ENCODE measurements around the gene FANCE.

Gene FANCE

GRCh38 chr6:35485402-35485877, 33.3 kb downstream of the FANCE start:
- DNase-seq (ENCODE audit: low spot score), result no peak

GRCh38 chr6:35486005-35486925, 34.1 kb downstream of the FANCE start:
- DNase-seq (ENCODE audit: low spot score), result no peak

DNA sequence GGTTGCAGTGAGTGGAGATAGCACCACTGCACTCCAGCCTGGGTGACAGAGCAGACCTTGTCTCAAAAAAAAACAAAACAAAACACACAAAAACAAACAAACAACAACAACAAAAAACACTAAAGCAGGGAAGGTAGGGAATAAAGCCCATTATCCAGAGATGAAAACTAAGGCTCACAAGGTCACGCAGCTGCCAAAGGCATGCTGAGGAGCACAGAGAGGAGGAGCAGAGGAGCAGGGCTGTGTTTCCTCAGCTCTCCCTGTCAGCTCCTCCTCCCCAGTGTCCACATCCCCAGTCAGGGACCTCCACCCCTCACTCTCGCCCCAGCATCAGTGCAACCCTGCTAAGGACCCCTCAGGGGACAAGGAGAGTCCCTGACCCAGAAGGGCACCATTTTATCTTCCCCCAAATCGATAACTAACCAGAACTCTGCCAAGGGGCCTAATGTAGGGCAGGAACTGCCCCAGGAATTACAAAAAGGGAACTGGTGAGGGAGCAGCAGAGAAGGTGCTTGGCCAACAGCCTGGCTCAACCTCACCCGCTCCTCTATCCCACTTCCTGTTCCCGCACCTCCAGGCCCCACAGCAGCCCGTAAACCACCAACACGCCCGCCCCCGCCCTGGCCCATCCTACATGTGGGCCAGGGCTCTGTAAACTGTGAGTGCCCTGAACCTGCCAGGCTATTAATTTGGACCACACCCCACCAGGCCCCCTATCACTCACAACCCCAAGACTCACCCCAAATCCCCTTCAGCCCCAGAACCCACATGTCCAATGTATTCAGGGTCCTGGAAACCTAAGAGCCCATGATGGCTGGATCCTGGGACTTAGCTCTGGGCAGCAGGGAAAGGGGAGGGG, 35.7 kb downstream of the FANCE start:
- no peak for DNase-seq (ENCODE audit: low spot score)

- DNase-seq (ENCODE audit: low spot score), result no peak
These were observed 36.4 kb downstream of the FANCE start for GRCh38 chr6:35488517-35488862.

GRCh38 chr6:35489066-35489465, 36.9 kb downstream of the FANCE start:
- no peak for DNase-seq (ENCODE audit: low spot score)

- no peak for DNase-seq (ENCODE audit: low spot score)
These were observed 38.1 kb downstream of the FANCE start for GRCh38 chr6:35489995-35490791.

DNA sequence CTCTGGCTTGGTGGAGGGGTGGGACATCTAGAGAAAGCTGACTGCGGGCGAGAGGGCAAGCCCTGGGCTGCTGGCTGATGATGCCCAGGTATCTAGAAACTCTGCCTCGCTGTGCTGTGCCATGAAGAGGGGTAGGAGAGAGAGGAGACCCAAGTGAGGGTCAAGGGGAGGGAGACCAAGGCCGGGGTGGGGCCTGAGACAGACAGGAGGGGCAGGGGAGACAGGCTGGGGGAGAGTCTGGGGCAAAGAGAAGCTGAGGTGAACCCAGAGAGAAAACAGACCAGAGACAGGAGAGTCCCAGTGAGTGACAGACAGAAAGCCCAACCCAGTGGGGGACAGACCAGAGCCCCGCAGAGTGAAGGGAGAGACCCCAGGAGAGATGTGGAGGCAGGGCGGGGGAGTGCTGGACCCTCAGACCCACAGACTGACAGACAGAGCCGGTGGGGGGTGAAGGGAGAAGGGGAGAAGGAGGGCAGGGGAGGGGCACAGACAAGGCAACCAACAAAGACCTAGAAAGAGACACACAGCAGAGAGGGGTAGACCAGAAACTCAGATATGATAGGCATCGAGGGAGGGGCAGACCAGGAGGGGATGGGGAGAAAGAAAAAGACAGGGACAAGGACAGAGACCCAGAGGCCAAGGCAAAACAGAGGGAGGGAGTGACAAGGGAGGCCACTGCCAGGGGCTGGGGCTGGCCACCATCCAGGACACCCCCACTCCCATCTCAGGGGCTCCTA, 38.9 kb downstream of the FANCE start:
- no peak for DNase-seq (ENCODE audit: low spot score)

- no peak for DNase-seq (ENCODE audit: low spot score)
These were observed 39.6 kb downstream of the FANCE start for GRCh38 chr6:35491558-35492257.

DNA sequence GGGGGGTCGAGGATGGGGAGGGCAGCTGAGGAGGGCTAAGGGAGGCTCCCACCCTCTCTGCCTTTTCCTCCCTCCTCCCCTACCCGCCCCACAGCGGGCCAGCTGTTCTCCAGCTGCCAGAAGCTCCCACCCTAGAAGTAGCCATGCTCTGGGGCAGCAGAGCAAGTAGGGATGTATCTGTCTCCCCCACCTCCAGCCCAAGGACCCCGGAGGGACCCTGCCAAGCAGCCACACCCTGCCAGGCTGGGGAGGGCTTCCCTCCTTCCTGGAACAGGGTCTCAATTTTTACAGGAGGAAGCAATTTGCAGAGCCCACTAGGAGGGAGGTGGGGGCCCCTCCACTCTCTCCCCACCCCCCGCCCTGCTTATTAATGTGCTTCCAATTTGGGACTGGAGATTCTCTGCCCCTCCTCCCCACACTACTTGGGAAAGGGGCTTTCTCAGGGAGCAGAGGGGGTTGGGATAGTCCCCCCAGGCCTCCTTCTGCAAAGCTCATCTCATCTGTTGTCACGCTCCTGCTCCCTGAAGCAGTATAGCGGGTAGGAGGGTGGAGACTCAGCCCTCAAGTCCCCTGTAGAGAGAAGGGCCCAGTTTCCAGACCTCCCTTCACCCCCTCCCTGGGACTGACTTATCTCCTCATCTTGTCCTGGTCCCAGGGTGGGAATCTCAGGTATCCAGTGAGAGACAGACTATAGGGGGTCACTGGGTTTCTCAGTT, 40.3 kb downstream of the FANCE start:
- no peak for DNase-seq (ENCODE audit: low spot score)

DNA sequence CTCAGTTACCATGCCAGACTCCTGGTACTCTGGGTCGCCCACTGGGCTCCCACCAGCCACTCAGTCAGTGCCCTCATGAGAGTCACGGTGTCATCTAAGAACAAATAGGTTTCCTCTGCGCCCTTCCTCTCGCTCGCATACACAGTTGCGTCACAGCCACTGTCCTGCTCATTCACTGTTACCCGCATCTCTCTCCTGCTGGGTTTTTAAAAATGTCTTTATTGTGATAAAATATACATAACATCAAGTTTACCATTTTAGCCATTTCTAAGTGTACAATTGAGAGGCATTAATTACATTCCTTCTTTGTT, 40.8 kb downstream of the FANCE start:
- DNase-seq (ENCODE audit: low spot score), result no peak

DNA sequence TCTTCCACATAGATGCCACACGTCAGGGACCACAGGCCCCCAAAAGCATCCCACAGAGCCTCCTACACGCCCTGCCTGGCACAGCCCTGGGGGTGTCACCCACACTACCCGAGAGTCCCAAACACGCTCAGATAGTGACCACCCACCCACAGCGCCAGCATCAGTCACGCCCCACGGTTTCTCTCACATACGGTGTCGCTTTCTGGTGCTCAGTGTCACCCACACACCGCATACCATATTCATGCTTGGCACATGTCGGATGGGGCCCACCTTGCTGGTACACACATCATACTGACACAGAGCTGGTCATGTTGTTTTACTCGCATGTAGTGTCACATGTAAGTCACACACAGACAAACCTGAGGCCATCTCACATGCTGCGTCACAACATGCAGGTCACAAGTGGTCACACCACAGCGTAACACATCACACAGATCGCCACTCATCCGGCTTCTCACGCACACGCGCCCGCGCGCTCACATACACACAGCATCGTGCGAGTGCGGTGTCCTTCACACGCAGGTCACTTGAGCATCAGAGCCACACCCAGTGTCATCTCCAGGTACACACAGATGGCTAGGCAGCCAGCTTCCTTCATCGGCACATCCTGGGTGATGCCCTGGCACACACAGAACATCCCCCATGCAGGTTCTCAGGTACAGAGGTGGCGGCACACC, 41.3 kb downstream of the FANCE start:
- no peak for DNase-seq (ENCODE audit: low spot score)

- no peak for DNase-seq (ENCODE audit: low spot score)
These were observed 42.0 kb downstream of the FANCE start for GRCh38 chr6:35494161-35494563.

- no peak for DNase-seq (ENCODE audit: low spot score)
These were observed 43.3 kb downstream of the FANCE start for GRCh38 chr6:35495258-35496035.

DNA sequence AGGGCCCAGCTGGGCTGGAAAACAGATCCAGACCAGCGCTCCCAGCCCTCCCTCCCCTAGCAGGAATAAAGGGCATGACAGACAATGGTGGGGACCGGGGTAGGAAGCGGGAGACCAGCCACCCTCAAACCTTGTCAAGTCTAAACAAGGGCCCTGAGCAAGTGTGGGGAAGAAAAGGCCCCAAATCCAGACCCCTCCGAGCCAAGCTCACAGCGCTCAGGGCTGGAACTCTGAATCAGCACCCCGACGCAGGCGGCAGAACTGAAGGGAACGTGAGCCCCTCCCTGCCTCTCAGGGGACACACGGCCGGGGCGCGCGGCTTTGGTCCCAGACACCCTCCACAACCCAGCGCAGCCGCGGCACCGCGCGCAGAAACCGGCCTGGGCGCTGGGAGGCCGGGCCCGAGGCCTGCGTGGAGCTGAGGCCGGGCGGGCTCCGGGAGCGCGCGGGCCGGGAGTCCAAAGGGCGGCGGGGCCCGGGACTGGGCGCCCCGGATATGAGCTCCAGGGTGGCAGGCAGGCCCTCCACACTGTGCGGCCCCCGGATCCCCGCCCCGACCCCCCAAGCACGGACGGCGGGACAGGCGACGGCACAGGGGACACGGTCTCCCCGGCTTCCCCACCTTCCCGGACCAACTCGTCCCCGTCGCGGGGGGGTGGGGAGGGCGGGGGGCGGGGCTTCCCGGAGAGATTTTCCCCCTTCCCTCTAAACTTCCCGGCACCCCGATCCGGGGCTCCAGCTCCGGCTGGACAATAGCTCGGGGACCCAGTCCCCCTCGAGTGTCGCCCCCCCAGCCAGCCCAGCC, 44.1 kb downstream of the FANCE start:
- no peak for DNase-seq (ENCODE audit: low spot score)

DNA sequence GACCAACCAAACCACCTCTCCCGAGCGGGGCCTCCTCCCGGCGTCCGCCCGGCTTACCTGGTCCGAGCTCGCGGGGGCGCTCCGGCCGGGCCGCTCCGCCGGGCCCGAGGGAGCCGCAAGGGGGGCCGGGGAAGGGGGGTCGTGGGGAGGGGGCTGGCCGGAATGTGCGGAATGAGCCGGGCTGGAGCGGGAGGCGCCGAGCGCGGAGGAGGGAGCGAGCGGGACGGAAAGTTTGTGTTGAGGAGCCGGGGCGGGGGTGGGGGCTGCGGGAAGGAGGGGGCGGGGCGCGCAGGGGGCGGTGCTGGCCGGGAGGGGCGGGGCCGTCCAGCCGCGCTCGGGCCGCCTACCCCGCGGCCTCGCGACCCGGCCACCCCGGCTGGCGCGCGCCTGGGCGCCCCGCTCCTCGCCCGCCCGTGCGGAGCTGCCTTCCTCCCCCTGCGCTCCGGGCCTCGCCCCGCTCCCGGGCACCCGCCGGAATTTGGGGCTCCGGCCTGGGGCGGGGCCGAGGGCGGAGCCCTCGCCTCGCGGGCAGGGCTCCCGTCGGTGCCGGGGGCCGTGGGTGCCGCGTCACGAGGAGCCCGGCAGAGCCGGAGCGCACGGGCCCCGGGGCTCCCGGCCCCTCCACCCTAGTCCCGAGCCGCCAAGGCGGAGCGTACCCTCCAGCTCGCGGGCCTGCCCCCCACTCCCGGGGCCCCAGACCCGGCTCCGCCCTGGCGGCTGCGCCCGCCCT, 44.9 kb downstream of the FANCE start, which contains the start of gene TEAD3:
Gene TEAD3, minus strand, starts transcription at position 239 of the 730 bp plus-strand sequence.
- no peak for DNase-seq (ENCODE audit: low spot score)

DNA sequence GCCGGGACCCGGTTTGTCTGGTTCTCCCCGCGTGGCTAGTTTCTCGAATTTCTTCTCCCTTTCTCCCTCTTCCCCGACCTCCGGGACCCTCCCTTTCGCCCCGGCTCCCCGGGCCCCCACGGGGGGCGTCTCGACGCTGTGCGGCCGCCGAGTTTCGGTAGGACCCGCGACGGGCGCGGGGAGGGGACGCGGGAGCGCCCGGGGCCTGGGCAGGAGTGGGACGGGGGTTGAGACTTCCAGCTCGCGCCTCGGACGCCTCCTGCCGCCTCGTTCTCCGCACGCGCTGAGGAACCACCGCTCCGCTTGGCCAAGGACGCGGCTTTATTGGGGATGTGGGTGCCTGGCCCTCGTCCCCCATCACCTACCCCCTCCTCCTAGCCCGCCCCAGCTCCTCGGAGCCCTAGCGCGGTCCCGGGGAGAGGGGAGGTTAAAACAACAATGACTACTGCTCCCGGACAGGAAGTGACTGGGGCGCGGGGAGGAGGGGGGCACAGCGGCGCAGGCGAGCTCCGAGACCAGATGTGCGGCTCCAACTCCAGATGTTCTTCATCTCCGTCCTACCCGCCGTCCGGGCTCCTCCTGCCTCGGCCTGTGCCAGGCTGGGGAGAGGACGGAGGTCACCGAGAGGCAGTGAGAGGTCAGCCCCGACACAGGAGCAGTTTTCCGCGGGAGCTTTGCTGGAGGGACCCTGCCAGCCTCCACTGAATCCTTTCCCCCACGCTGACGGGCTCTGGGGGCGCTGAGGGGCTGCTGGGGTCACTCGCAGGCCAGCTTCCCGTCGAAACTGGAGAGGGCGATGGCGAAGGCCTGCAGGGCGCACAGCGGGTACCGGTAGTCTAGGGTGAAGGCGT, 45.7 kb downstream of the FANCE start:
- DNase-seq (ENCODE audit: low spot score), result no peak

Data from activated CD4-positive, alpha-beta T cell treated with anti-CD3 and anti-CD28 coated beads, Interleukin-2, Interleukin-4, amounts not matched to agents 100 ng/mL and 50 ng/mL, durations not matched to agents 16 hours and 8 hours (primary cell).